GM13976 (cell line): Measurements from ENCODE around the gene ZFHX2.

Experiments used
- DNase-seq: peaks from one replicate; pipeline ENCODE4 v3.0.0; 2012; ENCODE audit warnings: low spot score
- in situ Hi-C: fragments of 300-500 bp; cut with MboI; formaldehyde crosslinking; loops from one replicate; pipeline ENCODE4 v1.12.0; 2022; ENCODE audit warnings: low sequenced_read_pairs, mixed read lengths, inconsistent platforms; ENCODE audit not compliant: unreplicated experiment
- TF ChIP-seq, protein P1 (sequence below): IDR thresholded peaks from 2 replicates; pipeline ENCODE4 v1.5.1; 2012; ENCODE audit warnings: borderline replicate concordance, mild to moderate bottlenecking; ENCODE audit not compliant: insufficient read depth; ENCODE audit errors: extremely low read depth, missing control alignments, control extremely low read depth

The ZFHX2 gene

DNA sequence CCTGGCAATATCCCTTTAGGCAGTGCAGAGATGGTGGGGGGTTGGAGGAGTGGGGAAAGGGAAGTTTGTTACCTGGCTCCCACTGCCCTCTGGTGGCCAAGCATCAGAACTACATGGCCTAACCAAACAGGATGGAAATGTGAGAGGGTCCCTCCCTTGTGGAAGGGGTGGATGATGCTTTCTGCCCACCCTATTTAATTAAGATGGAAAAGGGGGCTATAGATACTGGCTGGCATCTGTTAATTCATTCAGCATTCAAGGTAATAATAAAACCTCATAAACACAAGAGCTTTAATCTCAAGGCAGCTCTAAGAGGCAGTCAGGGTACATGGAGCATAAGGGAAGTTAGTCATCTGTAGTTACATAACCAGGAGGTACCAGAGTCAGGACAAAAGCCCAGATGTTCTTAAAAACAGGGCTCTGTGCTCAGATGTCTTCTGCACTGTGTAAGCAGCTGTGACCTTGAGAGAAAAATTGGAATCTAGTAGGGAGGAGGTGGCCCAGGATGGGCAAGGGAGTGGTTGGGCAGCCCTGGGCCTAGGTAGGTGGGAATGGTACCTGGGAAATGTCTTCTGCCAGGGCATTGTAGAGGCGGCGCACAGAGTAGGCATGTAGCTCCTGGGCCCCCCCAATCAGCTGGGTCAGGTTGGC lies 11.4 kb upstream of the ZFHX2 start:
- peak; percentile 71 for DNase-seq
- TF ChIP-seq, protein P1, sequence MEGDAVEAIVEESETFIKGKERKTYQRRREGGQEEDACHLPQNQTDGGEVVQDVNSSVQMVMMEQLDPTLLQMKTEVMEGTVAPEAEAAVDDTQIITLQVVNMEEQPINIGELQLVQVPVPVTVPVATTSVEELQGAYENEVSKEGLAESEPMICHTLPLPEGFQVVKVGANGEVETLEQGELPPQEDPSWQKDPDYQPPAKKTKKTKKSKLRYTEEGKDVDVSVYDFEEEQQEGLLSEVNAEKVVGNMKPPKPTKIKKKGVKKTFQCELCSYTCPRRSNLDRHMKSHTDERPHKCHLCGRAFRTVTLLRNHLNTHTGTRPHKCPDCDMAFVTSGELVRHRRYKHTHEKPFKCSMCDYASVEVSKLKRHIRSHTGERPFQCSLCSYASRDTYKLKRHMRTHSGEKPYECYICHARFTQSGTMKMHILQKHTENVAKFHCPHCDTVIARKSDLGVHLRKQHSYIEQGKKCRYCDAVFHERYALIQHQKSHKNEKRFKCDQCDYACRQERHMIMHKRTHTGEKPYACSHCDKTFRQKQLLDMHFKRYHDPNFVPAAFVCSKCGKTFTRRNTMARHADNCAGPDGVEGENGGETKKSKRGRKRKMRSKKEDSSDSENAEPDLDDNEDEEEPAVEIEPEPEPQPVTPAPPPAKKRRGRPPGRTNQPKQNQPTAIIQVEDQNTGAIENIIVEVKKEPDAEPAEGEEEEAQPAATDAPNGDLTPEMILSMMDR, result peak; percentile 79
- in situ Hi-C loops, result no loop called here

DNA sequence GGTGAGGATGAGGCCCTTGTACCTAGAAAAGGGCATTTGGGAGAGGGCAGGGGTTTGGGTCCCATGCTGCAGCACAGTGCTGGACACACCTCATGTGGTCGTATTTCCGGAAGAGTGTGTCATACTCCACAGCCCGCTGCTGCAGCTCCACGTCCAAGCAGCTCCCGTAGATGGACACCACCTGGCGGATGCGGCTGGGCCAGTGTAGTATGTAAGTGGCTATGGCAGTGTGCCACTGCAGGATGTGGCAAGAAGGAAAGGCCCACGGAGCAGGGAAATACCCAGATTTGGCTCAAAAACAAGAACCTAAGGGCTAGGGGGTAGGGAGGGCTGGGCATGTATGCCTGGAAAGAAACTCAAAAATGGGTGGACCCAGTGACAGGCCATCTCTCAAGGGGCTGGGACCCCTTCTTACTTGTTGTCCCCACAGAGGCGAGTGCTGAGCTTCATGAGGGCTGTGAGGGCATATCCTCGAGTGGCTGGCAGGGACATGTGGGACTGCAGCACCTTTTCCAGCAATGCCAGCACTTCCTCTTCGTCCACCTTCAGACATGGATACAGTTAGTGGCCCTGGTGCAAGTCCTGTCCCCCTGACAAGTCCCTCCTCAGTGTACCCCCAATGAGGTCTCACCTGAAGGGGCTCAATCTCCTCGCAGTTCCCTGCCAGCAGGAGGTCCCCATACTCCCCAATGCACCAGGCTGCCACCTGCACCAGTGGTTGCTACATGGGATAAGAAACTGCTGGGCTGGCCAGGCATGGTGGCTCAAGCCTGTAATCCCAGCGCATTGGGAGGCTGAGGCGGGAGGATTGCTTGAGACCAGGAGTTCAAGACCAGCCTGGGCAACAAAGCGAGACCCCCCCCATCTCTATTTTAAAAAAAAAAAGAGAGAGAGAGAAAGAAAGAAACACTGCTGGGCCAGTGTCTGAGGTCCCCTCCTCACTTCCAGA lies 10.6 kb upstream of the ZFHX2 start:
- TF ChIP-seq, protein P1, result no peak
- DNase-seq, result no peak
- in situ Hi-C loops, result no loop called here

DNA sequence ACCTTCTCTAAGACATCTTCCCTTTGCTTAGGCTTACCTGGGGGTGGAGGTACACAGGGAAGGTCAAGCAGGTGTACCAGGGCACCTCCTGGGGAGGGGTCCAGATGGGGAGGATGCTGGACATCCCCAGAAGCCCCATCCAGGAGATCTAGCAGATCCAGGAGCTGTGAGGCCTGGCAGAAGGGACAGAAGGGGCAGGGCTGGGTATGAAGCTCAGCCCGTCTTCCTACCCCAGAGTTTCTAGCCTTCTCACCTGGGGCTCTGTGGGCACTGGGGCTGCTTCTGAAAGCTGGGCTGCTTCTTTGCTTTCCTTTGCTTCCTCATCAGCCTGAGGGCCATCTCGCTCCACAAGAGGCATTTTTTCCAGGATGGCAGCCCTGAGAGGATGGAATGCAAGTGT lies 9.7 kb upstream of the ZFHX2 start:
- TF ChIP-seq, protein P1, result no peak
- DNase-seq, result no peak
- in situ Hi-C loops, result no loop called here

DNA sequence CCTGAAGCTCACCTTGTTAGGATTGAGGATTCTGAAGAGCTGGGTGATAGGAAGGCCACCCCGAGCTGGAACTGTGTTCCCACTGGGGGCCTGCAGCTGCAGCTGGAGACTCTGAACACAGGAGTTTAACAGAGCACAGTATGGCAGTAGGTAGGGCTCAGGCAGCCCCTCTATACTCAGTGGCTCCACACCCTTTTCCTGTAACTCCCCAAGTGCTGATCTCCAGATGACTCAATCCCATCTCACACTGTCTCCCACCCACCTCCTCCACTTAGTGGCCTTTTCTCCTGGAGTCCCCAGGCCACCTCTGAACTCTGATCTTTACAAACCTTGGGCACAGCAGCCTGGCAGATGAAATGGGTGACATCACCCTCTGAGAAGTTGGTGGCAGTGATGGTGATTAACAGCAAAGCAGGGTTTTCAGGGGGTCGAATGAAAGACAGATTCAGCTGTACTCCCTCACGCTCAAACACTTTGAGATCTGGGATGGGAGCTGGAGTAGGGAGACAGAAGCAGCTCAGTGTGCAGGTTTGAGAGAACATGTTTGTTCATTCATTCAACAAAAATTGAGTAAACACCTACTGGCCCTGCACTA lies 8.5 kb upstream of the ZFHX2 start:
- no peak for DNase-seq
- TF ChIP-seq, protein P1, result no peak
- in situ Hi-C loops, result no loop called here

DNA sequence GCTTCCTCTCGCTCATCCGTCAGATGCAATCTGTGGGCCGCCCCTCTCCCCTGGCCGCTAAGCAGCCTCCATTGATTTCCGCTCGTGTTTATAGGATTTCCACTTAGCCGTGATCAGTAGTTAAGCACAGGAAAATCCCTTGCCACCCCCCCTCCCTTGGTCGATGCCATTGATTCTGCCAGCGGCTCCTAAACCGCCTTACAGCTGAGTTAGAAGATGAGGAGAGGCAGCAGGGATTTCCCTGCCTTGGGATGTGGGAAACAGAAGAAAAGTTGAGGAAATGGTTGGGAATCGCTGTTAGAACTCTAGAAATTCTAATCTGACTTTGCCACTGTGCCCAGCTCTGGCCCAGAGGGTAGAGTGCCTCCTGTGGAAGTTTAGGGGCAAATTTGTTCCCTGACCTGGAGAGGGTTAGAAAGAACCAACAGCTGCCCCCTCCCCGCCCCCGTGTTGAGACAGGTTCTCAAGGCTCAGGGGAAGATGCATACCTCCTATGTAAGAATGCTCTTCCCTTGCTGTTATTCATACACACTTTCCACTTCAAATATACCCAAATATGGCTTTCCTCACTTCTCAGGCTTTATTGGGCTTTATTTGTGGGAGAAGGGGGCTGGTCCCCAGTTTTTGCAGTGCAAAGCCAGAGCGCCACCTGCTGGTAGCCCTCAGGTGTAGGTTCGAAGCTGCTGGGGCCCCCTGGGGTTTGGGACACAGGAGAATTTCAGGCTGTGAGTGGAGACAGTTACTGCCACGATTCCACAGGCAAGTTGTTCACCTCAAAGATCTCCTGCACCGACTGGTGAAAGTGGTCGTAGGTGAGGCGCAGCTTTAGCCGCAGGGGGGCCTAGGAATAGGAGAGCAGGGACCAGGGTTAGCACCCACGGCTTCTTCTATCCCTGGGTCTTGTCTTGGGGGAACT lies 7.7 kb upstream of the ZFHX2 start:
- in situ Hi-C loops, result no loop called here
- DNase-seq, result peak; percentile 63
- TF ChIP-seq, protein P1, result peak; percentile 92
